Measurements from ENCODE around the gene OR6J1.

GRCh38 chr14:22583994-22584393 is 60.2 kb downstream of the OR6J1 start:
- no peak for TF ChIP-seq CTCF (IDR thresholded peaks at IDR 0.05; ENCODE audit: low read length)
- TF ChIP-seq EZH2phosphoT487 (IDR thresholded peaks at IDR 0.05; ENCODE audit: low read length) = no peak

Measured in MM.1S (cell line).